GM12872 (cell line): Measurements from ENCODE around the gene CEP41.

ENCODE experiments used
- CTCF ChIP-seq: IDR thresholded peaks from 3 replicates; pipeline ENCODE4 v1.5.1; 2011; ENCODE audit warnings: low read depth, mild to moderate bottlenecking, low read length, moderate library complexity; ENCODE audit not compliant: insufficient read depth

The CEP41 gene

DNA sequence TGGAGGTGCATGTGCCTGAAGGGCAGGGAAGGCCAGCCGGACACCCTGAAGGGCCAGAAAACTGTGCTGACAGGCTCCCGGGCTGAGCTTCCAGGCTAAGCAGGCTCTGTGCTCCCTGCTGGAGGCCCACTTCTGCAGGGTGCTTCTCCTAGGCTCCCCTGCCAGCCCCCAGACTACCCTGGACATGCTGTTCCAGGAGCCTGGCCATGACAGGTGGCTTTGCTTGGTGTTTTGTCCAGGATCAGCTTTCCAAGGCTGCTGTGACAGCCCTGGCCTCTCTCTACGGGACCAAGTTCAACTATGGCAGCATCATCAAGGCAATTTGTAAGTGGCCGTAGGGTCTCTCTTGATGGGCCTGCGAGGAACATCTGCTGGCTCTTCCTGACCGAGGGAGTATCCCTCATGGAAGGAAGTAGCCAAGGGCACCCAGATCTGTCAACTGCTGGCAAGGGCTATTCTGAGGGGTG lies 55.2 kb downstream of the CEP41 start:
- no peak for TF ChIP-seq CTCF

GRCh38 chr7:130384841-130385599 lies 55.8 kb downstream of the CEP41 start:
- TF ChIP-seq CTCF, result no peak

- TF ChIP-seq CTCF, result no peak
Measured at GRCh38 chr7:130384371-130384801, 56.4 kb downstream of the CEP41 start.

DNA sequence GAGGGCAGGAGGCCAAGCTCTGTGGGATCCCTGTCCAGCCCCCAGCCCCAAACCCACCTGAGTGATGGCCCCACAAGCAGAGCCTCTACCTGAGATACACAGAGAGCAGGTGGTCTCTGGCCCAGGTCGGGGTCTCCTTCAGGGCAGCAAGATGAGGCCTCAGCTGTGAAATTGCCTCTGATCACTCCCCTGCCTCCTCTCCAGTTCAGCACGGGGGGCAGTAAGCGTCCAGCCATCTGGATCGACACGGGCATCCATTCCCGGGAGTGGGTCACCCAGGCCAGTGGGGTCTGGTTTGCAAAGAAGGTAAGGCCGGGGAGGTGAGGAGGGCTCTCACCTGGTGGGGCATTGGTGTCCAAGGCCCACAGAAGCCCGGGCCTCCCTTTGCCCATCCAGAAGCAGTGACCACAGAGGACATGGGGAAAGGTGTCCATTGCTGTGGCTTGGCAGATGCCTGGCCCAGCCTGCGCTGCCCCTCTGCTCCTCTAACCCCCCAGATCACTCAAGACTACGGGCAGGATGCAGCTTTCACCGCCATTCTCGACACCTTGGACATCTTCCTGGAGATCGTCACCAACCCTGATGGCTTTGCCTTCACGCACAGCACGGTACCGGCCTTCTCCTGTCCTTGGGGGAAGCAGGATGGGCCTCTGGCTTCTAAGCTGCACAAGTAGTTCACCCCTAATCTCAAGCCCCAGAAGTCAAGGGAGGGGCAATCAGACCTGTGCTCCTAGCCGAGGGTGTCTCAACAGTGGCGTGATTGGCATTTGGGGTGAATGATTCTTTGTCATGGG lies 57.4 kb downstream of the CEP41 start:
- no peak for TF ChIP-seq CTCF

GRCh38 chr7:130381468-130382312 lies 59.1 kb downstream of the CEP41 start:
- TF ChIP-seq CTCF, result no peak

- TF ChIP-seq CTCF, result no peak
Measured at GRCh38 chr7:130380861-130381455, 59.9 kb downstream of the CEP41 start.
